Right ventricle myocardium superior (tissue), 1 donor: Measurements from ENCODE around the gene TCF19. TPM values are rescaled to one million over a fixed set of nuclear protein-coding genes. Genes with fewer than 3 reads are reported as not detected.
A peak's percentile ranks its signal among the peaks of the same experiment; 100 is the strongest.
"Not testable (repeated sequence)": the region's sequence is repeated elsewhere in the genome, so short reads cannot be mapped to it uniquely, and the experiment has no call there.

Experiments
- ATAC-seq: fragments of 200-7000 bp; cut with Tn5 transposase; one replicate; pipeline ENCODE4 v1.9.1; 2020; ENCODE audit warnings: mild to moderate bottlenecking; ENCODE audit not compliant: poor library complexity
- DNase-seq: peaks from one replicate; pipeline ENCODE4 v3.0.0-alpha.2; 2020
- intact Hi-C: fragments of 100-400 bp; cut with DNase I; formaldehyde crosslinking; loops from one replicate; pipeline ENCODE4 v1.11.2; 2022
- total RNA-seq: library from RNA; stranded (reverse); fragmentation: NEBNext Ultra II Directional; extraction: Animal tissue kit (Norgen Biotek cat#: 25700); gene quantifications from one replicate; pipeline ENCODE4 v1.2.1, GENCODE V29; 2021
- donor health status: DM: no; HTN: yes; CAD: no; lungs with severe emphysema.

TCF19 gene
- total RNA-seq, 1 donor from 2014 or later: 3.6 TPM

DNA sequence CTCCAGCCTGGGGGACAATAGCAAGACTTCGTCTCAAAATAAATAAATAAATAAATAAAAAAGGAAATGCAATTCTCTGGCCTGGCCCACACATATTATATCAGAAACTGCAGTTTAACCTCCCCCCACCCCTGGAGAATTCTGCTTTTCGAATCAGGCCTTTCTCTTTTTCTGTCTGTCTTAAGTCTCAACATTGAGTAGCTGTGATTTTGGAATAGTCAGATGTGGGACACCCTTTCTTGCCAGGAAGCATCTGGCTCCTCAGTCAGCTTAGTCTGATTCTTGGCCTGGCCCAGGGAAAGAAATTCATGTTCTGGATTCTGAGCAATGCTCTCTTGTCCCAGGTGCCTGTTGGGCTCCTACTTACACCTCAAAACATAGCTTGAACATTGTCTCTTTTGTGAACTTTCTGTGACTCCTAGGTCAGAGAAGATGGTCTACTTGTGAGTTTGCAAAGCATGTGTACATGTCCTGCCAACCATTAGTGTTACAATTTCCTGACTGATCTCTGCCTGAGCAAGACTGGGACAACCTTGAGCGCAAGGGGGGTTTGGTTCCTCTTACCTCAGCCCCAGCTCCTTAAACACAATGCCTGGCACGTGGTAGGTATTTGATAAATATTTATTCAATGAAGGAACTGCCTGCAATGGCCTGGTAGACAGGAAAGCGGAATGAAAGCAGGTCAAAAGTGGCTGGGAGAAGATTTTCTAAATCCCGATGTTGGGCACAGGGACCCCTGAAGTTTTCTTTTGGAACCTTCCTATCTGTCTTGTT lies 35.9 kb downstream of the TCF19 start:
- intact Hi-C loops: loop anchor here (5.0 kb wide), 1 partner anchor 57 kb away; the partner anchor contains the start of gene PSORS1C2
- ATAC-seq (no peak), DNase-seq (no peak)

DNA sequence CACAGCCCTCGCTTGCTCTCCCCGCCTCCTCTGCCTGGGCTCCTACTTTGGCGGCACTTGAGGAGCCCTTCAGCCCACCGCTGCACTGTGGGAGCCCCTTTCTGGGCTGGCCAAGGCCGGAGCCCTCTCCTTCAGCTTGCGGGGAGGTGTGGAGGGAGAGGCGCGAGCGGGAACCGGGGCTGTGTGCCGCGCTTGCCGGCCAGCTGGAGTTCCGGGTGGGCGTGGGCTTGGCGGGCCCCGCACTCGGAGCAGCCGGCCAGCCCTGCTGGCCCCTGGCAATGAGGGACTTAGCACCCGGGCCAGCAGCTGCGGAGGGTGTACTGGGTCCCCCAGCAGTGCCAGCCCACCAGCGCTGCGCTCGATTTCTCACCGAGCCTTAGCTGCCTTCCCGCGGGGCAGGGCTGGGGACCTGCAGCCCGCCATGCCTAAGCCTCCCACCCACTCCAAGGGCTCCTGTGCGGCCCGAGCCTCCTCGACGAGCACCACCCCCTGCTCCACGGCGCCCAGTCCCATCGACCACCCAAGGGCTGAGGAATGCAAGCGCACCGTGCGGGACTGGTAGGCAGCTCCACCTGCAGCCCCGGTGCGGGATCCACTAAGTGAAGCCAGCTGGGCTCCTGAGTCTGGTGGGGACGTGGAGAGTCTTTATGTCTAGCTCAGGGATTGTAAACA lies 37.1 kb downstream of the TCF19 start:
- ATAC-seq, intact Hi-C loops, DNase-seq: not testable (repeated sequence)

DNA sequence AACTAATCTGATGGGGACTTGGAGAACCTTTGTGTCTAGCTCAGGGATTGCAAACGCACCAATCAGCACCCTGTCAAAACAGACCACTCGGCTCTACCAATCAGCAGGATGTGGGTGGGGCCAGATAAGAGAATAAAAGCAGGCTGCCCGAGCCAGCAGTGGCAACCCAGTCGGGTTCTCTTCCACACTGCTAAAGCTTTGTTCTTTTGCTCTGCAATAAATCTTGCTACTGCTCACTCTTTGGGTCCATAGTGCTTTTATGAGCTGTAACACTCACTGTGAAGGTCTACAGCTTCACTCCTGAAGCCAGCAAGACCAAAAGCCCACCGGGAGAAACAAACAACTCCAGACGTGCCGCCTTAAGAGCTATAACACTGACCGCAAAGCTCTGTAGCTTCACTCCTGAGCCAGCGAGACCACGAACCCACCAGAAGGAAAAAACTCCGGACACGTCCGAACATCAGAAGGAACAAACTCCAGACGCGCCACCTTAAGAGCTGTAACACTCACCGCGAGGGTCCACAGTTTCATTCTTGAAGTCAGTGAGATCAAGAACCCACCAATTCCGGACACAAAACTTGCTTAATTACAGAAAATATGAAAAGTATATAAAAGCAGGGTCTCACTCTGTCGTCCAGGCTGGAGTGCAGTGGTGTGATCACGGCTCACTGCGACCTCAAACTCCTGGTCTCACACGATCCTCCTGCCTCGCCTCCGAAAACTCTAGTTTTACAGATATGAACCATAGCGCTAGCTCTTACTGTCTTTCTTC lies 38.0 kb downstream of the TCF19 start:
- ATAC-seq, DNase-seq: not testable (repeated sequence)
- intact Hi-C loops: loop anchor here (2.0 kb wide), 1 partner anchor 170 kb away; no protein-coding TSS in a partner anchor

DNA sequence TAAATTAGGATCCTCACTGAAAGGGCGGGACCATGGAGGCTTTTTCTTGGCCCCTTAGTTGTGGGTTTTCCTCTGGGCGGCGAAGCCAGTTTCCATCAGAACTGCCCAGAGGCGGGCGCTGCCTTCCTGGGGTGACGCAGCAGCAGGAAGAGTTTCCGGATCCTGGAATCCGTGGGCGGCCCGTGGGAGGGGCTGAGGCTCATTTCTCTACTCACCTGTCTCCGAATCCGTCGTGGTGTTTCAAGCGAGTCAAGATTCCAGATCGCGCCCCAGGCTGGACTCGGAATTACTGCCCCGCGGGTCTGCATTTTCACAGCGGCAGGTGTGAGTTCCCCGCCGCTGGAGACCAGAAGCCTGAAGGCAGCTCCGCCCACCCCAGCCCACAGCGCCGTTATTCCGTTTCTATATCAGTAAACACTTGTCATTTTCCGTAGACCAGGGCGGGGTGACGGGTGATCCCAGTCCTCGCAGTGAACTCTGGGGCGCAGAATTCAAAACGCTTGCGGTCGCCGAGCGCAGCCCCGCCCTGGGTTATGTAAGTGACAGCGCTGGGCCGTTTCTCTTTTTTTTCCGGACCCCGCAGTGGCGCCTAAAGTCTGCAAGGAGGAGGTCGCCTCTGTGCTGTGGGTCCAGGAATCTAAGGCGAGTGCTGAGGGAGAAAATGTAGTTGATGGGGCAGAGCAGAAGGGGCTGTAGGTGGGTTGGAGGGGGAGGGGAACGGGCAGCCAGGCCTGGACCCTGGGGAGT lies 39.3 kb downstream of the TCF19 start:
- intact Hi-C loops: loop anchor here (2.0 kb wide), 1 partner anchor 169 kb away; no protein-coding TSS in a partner anchor
- ATAC-seq (peak; percentile 92), DNase-seq (peak; percentile 96)

DNA sequence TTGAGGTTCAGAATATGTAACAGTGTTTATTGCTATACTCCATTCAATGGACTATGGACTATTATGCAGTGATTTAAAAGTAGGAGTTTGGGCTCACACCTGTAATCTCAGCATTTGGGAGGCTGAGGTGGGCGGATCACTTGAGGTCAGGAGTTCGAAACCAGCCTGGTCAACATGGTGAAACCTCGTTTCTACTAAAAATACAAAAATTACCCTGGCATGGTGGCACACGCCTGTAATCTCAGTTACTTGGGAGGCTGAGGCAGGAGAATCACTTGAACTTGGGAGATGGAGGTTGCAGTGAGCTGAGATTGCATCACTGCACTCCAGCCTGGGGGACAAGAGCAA lies 40.7 kb downstream of the TCF19 start:
- intact Hi-C loops, ATAC-seq: not testable (repeated sequence)

DNA sequence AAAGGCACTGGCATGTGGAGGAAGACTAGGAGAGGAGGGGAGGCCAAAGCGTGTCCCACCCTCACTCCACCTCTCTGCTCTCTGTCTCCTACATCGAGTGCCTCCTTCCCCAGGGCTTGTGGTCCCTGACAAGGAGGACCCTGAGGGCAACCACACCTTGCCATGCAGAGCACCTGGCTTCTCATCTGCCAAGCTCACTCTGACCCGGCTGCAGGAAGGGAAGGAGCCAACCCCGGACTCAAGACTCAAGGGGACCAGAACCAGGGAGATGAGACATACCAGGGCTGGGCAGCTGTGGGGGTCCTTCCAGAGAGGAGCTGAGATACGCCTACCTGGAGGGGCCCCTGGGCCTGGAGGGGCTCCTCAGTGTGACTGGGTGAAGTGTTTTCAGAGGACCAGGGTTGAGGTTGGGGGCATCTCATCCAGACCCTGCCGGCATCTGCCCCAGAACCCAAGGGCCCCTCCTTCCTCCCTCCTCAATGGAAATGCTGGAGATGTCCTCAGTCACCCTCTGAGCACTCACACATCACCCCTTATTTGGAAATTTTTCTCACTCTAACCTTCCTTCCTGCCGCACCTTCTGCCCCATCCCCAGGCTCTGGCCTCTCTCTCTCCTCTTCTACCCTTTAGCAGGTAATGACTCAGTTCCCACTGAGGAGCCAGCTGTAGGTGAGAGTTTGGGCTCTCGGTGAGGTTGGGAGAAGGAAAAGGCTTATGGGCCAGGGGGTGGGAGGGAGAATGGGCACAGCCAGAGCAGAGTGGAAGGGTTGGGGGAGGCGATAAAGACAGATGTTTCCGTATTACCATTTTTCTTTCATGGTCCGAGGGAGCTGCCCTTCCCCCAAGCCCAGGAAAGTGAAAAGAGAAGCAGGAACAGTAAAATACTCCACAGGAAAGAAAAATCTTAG lies 44.1 kb downstream of the TCF19 start:
- DNase-seq (no peak), ATAC-seq (no peak)
- intact Hi-C loops: no loop called here

More for the DNA sequence above, 40.7 kb downstream of the TCF19 start:
- not testable (repeated sequence) for DNase-seq

DNA sequence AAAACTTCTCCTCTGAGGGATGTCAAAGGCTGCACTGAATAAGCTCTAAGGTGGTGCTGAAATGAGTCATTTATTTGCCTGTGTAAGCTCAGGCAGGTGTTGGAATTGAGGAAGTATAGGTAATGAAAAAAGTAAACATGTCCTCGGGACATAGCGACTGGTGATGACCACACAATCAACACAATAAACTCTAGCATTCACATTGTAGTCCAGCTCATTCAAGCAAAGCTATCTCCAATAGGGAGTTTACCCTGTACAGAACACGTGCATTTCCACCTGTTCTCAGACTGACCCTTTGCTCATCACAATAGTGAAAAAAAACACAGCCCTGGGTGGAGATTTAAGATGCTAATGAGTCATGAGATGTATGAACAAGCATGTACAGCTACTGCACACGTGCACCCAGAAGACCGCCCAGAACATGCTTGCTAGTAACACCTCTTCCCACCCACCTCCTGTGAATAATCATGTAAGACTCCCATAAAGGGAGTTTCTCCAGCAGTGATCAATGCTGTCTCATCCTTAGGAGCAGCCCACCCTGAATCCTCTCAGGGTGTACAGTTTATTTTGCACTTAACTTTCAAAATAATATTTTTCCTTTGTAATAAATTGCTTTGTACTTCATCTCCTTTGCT lies 45.1 kb downstream of the TCF19 start:
- DNase-seq (no peak), ATAC-seq (peak; percentile 22)
- intact Hi-C loops: no loop called here

DNA sequence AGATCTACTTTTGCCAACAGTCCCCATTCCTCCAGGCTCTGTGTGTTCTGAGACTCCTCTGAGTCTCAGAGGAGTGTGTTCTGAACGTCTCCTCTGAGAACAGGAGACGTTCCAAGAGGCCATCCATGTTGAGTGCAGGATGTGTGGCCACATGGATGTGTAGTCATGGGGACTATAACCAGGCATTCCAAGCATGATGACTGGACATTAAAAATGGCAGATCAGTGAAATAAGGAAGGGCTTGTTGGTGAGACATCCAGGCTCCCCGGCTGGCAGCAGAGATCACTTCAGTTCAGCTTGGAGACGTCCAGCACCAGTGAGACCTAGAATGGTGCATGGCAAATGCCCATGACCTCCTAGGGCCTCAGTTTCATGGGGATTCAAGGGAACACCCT lies 46.4 kb downstream of the TCF19 start:
- intact Hi-C loops: no loop called here
- DNase-seq (no peak), ATAC-seq (no peak)

DNA sequence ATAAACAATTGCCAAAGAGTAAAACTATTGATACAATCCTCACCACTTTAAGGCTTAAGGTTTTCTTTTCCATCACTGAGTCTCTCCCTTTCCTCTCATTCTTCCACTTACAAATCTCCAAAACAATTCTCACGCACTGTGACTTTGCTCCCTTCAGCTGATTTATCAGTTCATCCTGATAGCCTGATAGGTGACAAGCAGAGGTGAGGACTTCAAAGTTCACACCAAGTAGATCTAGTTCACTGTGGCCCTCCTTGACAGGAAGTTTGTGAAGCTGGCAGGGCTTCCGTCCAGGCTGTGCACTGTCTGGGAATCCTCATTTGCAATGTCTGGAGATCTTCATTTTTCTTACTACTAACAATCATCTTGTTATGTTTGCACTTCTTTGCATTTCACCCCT lies 47.2 kb downstream of the TCF19 start:
- intact Hi-C loops: no loop called here
- DNase-seq (no peak), ATAC-seq (no peak)

DNA sequence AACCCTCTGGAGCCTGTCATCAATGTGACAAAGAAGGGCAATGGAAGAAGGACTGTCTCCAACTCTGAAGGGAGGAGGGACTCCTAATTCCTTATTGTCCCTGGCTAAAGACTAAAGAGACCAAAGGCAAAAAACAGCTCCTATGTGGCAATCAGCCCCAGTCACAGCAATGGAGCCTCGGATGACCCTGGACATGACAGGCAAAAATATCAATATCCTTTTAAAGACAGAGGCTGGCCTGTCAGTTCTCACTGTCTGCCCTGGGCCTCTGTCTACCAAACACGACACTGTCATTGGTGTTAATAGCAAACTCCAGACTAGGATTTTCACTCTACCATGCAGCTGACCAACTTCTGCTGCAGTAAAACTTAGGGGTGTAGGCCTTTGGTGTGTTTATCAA lies 50.1 kb downstream of the TCF19 start:
- DNase-seq (no peak), ATAC-seq (no peak)
- intact Hi-C loops: no loop called here

DNA sequence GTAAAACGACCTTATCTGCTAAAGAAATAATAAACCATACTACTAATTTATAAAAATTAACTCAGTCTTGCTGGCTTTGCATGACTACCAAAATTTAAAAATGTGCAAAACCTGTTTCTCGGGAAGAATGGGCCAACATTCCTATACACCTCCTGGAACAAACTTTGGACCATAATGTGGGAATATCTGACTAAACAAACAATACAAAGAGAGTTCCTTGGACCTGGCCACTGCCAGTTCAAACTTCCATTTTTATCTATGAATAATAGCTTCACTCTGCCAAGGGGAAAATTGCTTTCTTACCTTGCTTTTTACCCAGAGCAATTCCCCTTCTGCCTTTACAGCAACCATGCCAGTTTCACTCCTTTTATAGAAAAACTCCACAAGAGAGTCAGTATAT lies 50.7 kb downstream of the TCF19 start:
- ATAC-seq (no peak), DNase-seq (no peak)
- intact Hi-C loops: no loop called here

DNA sequence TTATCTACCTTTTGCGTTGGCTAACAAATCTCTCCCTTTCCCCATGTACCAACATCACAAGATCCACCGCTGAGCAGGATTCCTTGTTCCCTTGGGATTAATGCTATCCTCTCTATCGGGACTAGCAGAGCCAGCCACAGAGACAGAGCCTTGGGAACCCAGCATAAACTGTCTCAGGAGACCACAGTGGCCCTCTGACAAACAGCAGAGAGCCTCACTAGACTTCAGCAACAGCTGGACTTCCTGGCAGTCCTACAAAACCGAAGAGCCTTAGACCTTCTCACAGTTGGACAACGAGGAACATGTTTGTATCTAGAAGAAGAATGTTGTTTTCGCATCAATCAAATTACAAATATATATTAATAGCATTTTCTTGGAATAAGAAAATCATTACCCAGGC lies 51.7 kb downstream of the TCF19 start:
- intact Hi-C loops: no loop called here
- DNase-seq (no peak), ATAC-seq (peak; percentile 55)

DNA sequence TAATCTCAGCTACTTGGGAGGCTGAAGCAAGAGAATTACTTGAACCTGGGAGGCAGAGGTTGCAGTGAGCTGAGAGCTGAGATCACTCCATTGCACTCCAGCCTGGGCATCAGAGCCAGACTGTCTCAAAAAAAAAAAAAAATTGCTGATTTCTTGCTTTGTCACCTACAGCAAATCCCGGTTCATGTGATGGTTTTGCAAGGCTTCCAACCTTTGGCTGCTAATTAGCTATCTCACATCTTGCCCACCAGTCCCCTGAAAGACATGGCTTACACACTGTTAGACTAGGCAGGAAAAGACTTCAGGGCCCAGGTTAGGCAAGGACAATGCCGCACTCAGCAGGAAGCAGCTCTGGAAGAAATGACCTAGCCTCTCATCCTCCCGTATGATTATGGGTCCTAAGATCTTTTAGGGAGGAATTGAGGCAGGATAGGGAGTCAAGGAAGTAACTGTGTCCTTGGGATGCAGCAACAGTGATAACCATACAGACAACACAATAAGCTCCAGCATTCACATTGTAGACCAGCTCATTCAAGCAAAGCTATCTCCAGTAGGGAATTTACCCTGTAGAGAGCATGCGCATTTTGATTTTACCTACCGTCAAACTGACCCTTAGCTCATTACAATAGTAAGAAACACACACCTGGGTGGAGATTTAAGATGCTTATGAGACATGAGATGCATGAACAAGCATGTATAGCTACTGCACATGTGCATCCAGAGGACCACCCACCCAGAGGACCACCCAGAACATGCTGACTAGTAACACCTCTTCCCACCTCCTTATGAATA lies 52.5 kb downstream of the TCF19 start:
- no peak for DNase-seq
- ATAC-seq: no peak
- intact Hi-C loops: no loop called here
